Mesendoderm (in vitro differentiated cells): ENCODE data around the gene CTU1.

Experiments used
- DNase-seq: peaks from one replicate; pipeline ENCODE4 v3.0.0; 2013
- H2AK5ac ChIP-seq: 2 replicates; pipeline ENCODE4 v1.6.1; 2013; ENCODE audit warnings: low read length, inconsistent platforms
- H2BK120ac ChIP-seq: 2 replicates; pipeline ENCODE4 v1.6.1; 2013; ENCODE audit warnings: low read depth, mild to moderate bottlenecking, low read length, moderate library complexity, mixed read lengths
- H2BK15ac ChIP-seq: replicated peaks from 2 replicates; pipeline ENCODE4 v1.6.1; 2013; ENCODE audit warnings: low read depth, mild to moderate bottlenecking, moderate library complexity
- H2BK5ac ChIP-seq: 2 replicates; pipeline ENCODE4 v1.6.1; 2013; ENCODE audit warnings: low read length, inconsistent platforms
- H3K18ac ChIP-seq: 2 replicates; pipeline ENCODE4 v1.6.1; 2013; ENCODE audit warnings: mild to moderate bottlenecking, low read length, mixed read lengths
- H3K23ac ChIP-seq: one replicate; pipeline ENCODE4 v1.6.1; 2013; ENCODE audit warnings: low read length
- H3K27ac ChIP-seq: 2 replicates; pipeline ENCODE4 v1.5.1; 2013; ENCODE audit warnings: low read depth, mild to moderate bottlenecking, inconsistent platforms, low read length, moderate library complexity
- H3K27me3 ChIP-seq: 2 replicates; pipeline ENCODE4 v1.6.1; 2013; ENCODE audit warnings: low read length, control low read depth, mild to moderate bottlenecking, inconsistent platforms; ENCODE audit not compliant: insufficient read depth, poor library complexity
- H3K36me3 ChIP-seq: 2 replicates; pipeline ENCODE4 v1.6.1; 2013; ENCODE audit warnings: low read length, inconsistent platforms; ENCODE audit not compliant: control insufficient read depth, insufficient read depth
- H3K4ac ChIP-seq: one replicate; pipeline ENCODE4 v1.6.1; 2013; ENCODE audit warnings: low read depth, mild to moderate bottlenecking, low read length, moderate library complexity
- H3K4me1 ChIP-seq: 2 replicates; pipeline ENCODE4 v1.6.1; 2013; ENCODE audit warnings: low read depth, low read length, inconsistent platforms; ENCODE audit not compliant: control insufficient read depth
- H3K4me2 ChIP-seq: 2 replicates; pipeline ENCODE4 v1.6.1; 2013; ENCODE audit warnings: low read length
- H3K4me3 ChIP-seq: 2 replicates; pipeline ENCODE4 v1.5.1; 2013; ENCODE audit warnings: mild to moderate bottlenecking, low read length
- H3K56ac ChIP-seq: one replicate; pipeline ENCODE4 v1.6.1; 2013; ENCODE audit warnings: low read length
- H3K79me1 ChIP-seq: 2 replicates; pipeline ENCODE4 v1.6.1; 2013; ENCODE audit warnings: low read length, inconsistent platforms
- H3K79me2 ChIP-seq: 2 replicates; pipeline ENCODE4 v1.6.1; 2013; ENCODE audit warnings: mild to moderate bottlenecking, low read length; ENCODE audit not compliant: control insufficient read depth, insufficient read depth
- H3K9ac ChIP-seq: 2 replicates; pipeline ENCODE4 v1.6.1; 2013; ENCODE audit warnings: low read length, inconsistent platforms
- H4K5ac ChIP-seq: one replicate; pipeline ENCODE4 v1.6.1; 2013; ENCODE audit warnings: low read length
- H4K8ac ChIP-seq: one replicate; pipeline ENCODE4 v1.6.1; 2013; ENCODE audit warnings: low read depth, mild to moderate bottlenecking, control low read depth, low read length, moderate library complexity
- WGBS: extraction: QIAGEN DNeasy Blood & Tissue Kit; methylation state at CpG from one replicate; pipeline ENCODE4 v1.1.7; 2013; ENCODE audit warnings: low lambda C conversion rate, missing lambda C conversion rate; ENCODE audit not compliant: insufficient coverage; ENCODE audit errors: extremely low coverage; 5-methylcytosine and 5-hydroxymethylcytosine counted together

The CTU1 gene

DNA sequence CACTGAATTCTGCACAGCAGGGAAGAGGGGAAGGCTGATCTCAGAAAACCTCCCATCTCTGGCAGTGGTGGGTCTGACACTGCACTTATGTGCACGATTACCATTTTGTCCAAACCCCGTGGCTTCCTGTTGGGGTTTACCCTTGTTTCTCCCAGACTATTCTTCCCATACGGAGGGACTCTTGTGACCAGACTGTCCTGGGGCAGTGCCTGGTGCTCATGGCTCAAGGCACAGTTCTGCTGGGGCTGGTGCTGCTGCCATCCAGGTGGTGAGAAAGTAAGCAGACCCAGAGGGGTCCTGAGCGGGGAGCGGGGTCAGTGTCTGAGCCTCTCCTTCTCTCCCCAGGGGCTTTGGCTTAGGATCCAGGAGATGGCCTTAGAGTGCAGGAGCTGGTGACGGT, 11.4 kb upstream of the CTU1 start:
- H3K4ac ChIP-seq, result no peak overlapping the region
- no peak overlapping the region for H3K56ac ChIP-seq
- no peaks in the 10 kb centered on the region for H3K4me1 ChIP-seq
- no peak for DNase-seq
- H3K79me1 ChIP-seq, result no peaks in the 10 kb centered on the region
- H4K8ac ChIP-seq, result no peak overlapping the region
- no peak overlapping the region for H2BK5ac ChIP-seq
- no peak overlapping the region for H3K9ac ChIP-seq
- H2AK5ac ChIP-seq, result no peak overlapping the region
- H3K18ac ChIP-seq, result no peak overlapping the region
- no peak overlapping the region for H3K4me3 ChIP-seq
- no peak overlapping the region for H2BK120ac ChIP-seq
- no peaks in the 10 kb centered on the region for H3K79me2 ChIP-seq
- no peak overlapping the region for H3K27ac ChIP-seq
- no peak overlapping the region for H4K5ac ChIP-seq
- no CpG with 5 or more reads among the region's 6 CpGs for WGBS
- no peak overlapping the region for H3K4me2 ChIP-seq
- no peak overlapping the region for H3K23ac ChIP-seq
- no peaks in the 10 kb centered on the region for H3K27me3 ChIP-seq
- H3K36me3 ChIP-seq, result no peaks in the 10 kb centered on the region
- no peak overlapping the region for H2BK15ac ChIP-seq

DNA sequence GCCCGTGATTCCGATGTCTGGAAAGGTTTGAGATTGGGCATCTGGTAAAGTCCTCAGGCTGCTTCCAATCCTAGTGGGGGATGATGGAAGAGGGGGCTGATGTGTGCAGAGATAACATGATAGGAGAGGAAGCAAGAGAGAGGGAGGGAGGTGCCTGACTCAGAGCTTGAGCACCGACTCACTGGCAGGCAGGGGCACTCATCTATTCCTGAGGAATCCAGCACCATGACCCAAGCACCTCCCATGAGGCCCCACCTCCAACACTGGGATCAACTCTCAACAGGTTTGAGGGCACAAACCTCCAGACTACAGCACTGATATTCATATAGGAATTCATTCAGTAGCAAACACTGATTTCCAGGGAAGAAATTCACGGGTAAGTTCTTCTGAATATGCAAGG, 10.9 kb upstream of the CTU1 start:
- H2AK5ac ChIP-seq, result no peak overlapping the region
- no peaks in the 10 kb centered on the region for H3K79me1 ChIP-seq
- H3K27ac ChIP-seq, result no peak overlapping the region
- H3K4ac ChIP-seq, result no peak overlapping the region
- peak; percentile 40 for DNase-seq
- no peak overlapping the region for H2BK120ac ChIP-seq
- no peak overlapping the region for H3K18ac ChIP-seq
- H4K5ac ChIP-seq, result no peak overlapping the region
- no peak overlapping the region for H3K4me3 ChIP-seq
- no peak overlapping the region for H2BK15ac ChIP-seq
- no peak overlapping the region for H3K56ac ChIP-seq
- H3K4me2 ChIP-seq, result no peak overlapping the region
- H3K4me1 ChIP-seq, result no peaks in the 10 kb centered on the region
- no peak overlapping the region for H3K23ac ChIP-seq
- H3K36me3 ChIP-seq, result no peaks in the 10 kb centered on the region
- no peak overlapping the region for H2BK5ac ChIP-seq
- H4K8ac ChIP-seq, result no peak overlapping the region
- no peaks in the 10 kb centered on the region for H3K27me3 ChIP-seq
- WGBS, result no CpG with 5 or more reads among the region's 4 CpGs
- no peaks in the 10 kb centered on the region for H3K79me2 ChIP-seq
- H3K9ac ChIP-seq, result no peak overlapping the region

DNA sequence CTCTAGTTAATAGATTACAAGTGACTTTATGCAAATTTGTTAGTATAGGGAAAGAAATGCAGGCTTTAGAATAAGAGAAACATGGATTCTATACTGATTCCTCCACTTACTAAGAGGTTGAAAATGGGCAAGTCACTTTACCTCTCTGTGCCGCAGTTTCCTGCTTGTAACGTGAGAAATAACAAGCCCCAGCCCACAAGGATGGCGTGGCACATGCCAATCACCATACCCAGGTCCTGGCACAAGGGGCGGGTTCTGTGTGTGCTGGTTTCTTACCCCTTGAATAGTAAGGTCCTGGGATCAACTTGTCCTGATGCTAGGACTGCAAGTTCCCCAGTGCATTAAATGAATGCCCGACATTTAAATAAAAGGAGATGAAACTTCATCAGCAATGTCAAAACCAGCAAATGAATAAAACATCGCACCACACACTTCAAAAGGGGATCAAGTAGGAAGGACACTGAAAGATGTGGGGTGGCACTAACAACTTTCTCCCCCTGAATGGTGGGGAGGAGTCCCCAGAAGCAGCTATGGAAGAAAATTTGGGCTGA, 8.6 kb upstream of the CTU1 start:
- no peak overlapping the region for H3K18ac ChIP-seq
- no peak overlapping the region for H4K8ac ChIP-seq
- no CpG with 5 or more reads among the region's 6 CpGs for WGBS
- H3K36me3 ChIP-seq, result no peaks in the 10 kb centered on the region
- H3K23ac ChIP-seq, result no peak overlapping the region
- H3K4ac ChIP-seq, result no peak overlapping the region
- H4K5ac ChIP-seq, result no peak overlapping the region
- no peaks in the 10 kb centered on the region for H3K79me2 ChIP-seq
- no peak overlapping the region for H2BK5ac ChIP-seq
- no peak overlapping the region for H3K56ac ChIP-seq
- no peak overlapping the region for H3K4me2 ChIP-seq
- H2BK120ac ChIP-seq, result no peak overlapping the region
- H3K9ac ChIP-seq, result no peak overlapping the region
- no peaks in the 10 kb centered on the region for H3K27me3 ChIP-seq
- no peak overlapping the region for H3K27ac ChIP-seq
- no peak for DNase-seq
- no peak overlapping the region for H2BK15ac ChIP-seq
- no peak overlapping the region for H2AK5ac ChIP-seq
- no peak overlapping the region for H3K4me3 ChIP-seq
- no peaks in the 10 kb centered on the region for H3K79me1 ChIP-seq
- no peaks in the 10 kb centered on the region for H3K4me1 ChIP-seq

DNA sequence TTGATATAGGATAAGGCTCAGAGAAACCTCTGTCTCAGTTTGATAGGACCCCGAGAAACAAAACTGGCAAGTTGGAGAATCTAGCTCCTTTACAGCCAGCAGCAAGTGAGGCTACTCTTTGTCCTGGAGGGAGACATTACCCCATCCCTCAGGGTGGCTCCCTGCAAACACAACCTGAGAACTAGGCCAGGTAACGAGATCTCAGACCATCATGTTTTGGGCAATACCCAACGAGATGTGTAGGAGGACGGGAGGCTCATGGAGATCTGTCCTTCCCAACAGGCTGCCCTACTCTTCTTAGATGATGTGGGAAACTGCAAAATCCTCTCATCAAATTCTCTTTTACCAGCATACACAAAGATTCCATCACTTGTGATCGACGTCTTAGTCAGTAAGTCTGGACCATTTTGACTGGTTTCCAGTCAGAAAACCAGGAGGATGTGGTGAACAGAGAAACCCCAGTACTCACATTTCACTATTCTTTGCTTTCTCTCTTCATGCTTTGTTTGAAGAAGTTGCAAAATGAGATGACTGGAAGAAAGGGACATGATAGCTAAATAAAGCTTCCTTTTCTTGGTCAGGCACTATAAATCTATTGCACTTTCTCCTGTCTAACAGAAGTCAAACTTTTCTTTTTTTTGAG, 6.0 kb upstream of the CTU1 start:
- Histone ChIP-seq H2BK5ac (no peak overlapping the region), H3K9ac (no peak overlapping the region), H2BK15ac (no peak overlapping the region), H2BK120ac (no peak overlapping the region), H3K4ac (no peak overlapping the region), H3K56ac (no peak overlapping the region), H3K4me3 (no peak overlapping the region), H2AK5ac (no peak overlapping the region), H3K27ac (no peak overlapping the region), H4K8ac (no peak overlapping the region), H3K23ac (no peak overlapping the region), H3K79me1 (no peaks in the 10 kb centered on the region), H3K79me2 (no peaks in the 10 kb centered on the region), H3K4me2 (no peak overlapping the region), H3K4me1 (no peaks in the 10 kb centered on the region), H3K27me3 (no peaks in the 10 kb centered on the region), H4K5ac (no peak overlapping the region), H3K18ac (no peak overlapping the region), H3K36me3 (no peaks in the 10 kb centered on the region)
- no peak for DNase-seq
- no CpG with 5 or more reads among the region's 6 CpGs for WGBS

DNA sequence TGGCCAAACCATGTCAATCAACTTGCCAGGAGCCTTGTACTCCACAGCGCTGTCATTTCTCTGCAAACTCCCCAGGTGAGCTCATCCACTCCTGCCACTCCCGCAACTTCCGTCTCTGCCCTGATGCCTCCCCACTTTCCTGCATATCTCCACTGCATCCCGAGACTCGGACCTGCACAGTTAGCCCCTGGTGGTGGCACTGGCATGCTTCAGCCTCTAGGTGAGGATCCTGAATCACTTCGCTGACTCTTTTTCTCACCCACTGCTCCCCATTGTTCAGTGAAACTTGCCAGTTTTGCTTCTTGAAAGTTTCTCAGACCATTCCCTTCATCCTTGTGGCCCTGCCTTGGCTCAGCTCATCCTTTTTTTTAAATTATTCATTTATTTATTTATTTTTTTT, 3.4 kb upstream of the CTU1 start:
- no peak overlapping the region for H3K27ac ChIP-seq
- no peak overlapping the region for H3K9ac ChIP-seq
- no peaks in the 10 kb centered on the region for H3K79me2 ChIP-seq
- WGBS, result no CpG with 5 or more reads among the region's 6 CpGs
- H3K56ac ChIP-seq, result no peak overlapping the region
- no peak overlapping the region for H2BK5ac ChIP-seq
- no peak overlapping the region for H3K4me2 ChIP-seq
- no peaks in the 10 kb centered on the region for H3K4me1 ChIP-seq
- H3K27me3 ChIP-seq, result no peaks in the 10 kb centered on the region
- no peak overlapping the region for H4K5ac ChIP-seq
- no peak overlapping the region for H4K8ac ChIP-seq
- H3K79me1 ChIP-seq, result peaks cover 4% of the 10 kb centered on the region
- H3K4ac ChIP-seq, result no peak overlapping the region
- no peak overlapping the region for H2AK5ac ChIP-seq
- H2BK120ac ChIP-seq, result no peak overlapping the region
- H3K18ac ChIP-seq, result no peak overlapping the region
- no peaks in the 10 kb centered on the region for H3K36me3 ChIP-seq
- DNase-seq, result peak; percentile 64
- no peak overlapping the region for H3K23ac ChIP-seq
- no peak overlapping the region for H2BK15ac ChIP-seq
- no peak overlapping the region for H3K4me3 ChIP-seq

DNA sequence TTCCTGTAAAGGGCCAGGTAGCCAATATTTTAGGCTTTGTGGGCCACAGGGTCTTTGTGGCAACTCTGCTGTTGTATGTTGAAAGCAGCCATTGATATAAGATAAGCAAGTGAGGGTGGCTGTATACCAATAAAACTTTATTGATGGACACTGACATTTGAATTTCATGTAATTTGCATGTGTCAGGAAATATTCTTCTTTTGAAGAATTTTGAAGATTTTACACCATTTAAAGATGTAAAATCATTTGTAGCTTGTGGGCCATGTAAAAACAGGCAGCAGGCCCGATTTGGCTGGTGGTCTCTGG, 2.4 kb upstream of the CTU1 start:
- no peaks in the 10 kb centered on the region for H3K27me3 ChIP-seq

More for the DNA sequence above, 2.4 kb upstream of the CTU1 start:
- H2BK15ac ChIP-seq, result no peak overlapping the region
- no peak overlapping the region for H4K5ac ChIP-seq
- no peak overlapping the region for H2BK120ac ChIP-seq
- H3K4me2 ChIP-seq, result no peak overlapping the region
- H3K4me3 ChIP-seq, result no peak overlapping the region
- H2AK5ac ChIP-seq, result no peak overlapping the region
- no peak overlapping the region for H3K56ac ChIP-seq
- H2BK5ac ChIP-seq, result no peak overlapping the region
- no peak overlapping the region for H3K23ac ChIP-seq
- H3K79me2 ChIP-seq, result no peaks in the 10 kb centered on the region
- no peaks in the 10 kb centered on the region for H3K4me1 ChIP-seq
- no peak for DNase-seq
- H3K9ac ChIP-seq, result no peak overlapping the region
- peaks cover 4% of the 10 kb centered on the region for H3K79me1 ChIP-seq
- no peak overlapping the region for H3K27ac ChIP-seq
- no peaks in the 10 kb centered on the region for H3K36me3 ChIP-seq
- no peak overlapping the region for H3K4ac ChIP-seq
- no peak overlapping the region for H3K18ac ChIP-seq
- H4K8ac ChIP-seq, result no peak overlapping the region
- WGBS, result no CpG with 5 or more reads among the region's 1 CpG
